ENCODE measurements around the gene ZNF189.

The ZNF189 gene

DNA sequence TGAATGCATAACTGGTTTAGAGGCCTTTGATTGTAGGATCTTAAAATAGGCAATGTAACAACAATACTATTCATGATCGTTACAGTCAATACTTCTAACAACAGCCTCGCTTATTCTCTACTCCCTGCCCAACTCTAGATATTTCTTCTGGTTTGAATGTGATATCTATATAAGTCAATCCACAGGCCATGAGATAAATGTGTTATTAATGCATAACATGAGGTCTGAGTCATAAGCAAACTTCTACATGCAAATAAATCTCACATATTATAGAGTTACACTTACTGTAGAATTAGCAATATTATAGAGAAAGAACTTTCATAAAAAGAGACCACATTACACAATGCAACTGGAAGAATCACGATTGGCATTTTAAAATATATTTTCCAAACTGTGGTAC is 39.9 kb downstream of the ZNF189 start:
- H3K27ac ChIP-seq: no peak overlapping the region
- TF ChIP-seq, protein P1, sequence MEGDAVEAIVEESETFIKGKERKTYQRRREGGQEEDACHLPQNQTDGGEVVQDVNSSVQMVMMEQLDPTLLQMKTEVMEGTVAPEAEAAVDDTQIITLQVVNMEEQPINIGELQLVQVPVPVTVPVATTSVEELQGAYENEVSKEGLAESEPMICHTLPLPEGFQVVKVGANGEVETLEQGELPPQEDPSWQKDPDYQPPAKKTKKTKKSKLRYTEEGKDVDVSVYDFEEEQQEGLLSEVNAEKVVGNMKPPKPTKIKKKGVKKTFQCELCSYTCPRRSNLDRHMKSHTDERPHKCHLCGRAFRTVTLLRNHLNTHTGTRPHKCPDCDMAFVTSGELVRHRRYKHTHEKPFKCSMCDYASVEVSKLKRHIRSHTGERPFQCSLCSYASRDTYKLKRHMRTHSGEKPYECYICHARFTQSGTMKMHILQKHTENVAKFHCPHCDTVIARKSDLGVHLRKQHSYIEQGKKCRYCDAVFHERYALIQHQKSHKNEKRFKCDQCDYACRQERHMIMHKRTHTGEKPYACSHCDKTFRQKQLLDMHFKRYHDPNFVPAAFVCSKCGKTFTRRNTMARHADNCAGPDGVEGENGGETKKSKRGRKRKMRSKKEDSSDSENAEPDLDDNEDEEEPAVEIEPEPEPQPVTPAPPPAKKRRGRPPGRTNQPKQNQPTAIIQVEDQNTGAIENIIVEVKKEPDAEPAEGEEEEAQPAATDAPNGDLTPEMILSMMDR (IDR thresholded peaks at IDR 0.05): no peak
- DNase-seq: no peak
- intact Hi-C loops (cut with DNase I; ENCODE audit: low total_unique reads): no loop called here
- H3K36me3 ChIP-seq: no peaks in the 10 kb centered on the region
- no peak overlapping the region for H3K4me3 ChIP-seq
- H3K4me1 ChIP-seq: no peaks in the 10 kb centered on the region
- H3K27me3 ChIP-seq: peaks cover 0 to 9% of the 10 kb centered on the region in 2 donors
- H3K9me3 ChIP-seq: no peaks in the 10 kb centered on the region

DNA sequence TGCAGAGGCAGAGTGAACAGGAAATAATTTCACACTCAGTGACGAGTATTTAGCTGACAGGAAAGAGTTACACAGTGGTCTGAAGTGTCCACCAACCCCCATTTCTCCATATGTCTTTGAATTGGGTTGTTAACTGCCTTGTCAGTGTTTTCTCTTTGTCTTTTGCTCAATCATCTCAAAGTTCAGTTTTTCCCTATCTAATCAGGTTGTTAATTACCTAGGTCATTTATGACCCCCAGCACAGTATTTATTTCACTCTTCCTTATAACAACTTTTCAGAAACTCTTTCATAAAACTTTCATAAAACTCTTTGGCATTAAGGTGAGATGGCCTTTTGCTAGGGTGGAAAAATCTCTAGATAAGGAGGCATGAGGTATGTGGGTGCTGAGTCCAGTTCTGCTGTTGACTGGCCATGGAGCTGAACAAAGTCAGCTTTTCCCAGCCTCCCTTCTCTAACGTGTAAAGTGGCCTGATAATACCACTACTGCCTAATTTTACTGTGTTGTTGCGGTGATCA is 42.1 kb downstream of the ZNF189 start:
- Histone ChIP-seq H3K4me3 (no peak overlapping the region), H3K4me1 (no peaks in the 10 kb centered on the region), H3K9me3 (no peaks in the 10 kb centered on the region), H3K27me3 (peaks cover 0 to 10% of the 10 kb centered on the region in 2 donors), H3K36me3 (no peaks in the 10 kb centered on the region), H3K27ac (no peak overlapping the region)
- DNase-seq: no peak
- intact Hi-C loops (cut with DNase I; ENCODE audit: low total_unique reads): no loop called here
- TF ChIP-seq, protein P1 (IDR thresholded peaks at IDR 0.05): no peak

DNA sequence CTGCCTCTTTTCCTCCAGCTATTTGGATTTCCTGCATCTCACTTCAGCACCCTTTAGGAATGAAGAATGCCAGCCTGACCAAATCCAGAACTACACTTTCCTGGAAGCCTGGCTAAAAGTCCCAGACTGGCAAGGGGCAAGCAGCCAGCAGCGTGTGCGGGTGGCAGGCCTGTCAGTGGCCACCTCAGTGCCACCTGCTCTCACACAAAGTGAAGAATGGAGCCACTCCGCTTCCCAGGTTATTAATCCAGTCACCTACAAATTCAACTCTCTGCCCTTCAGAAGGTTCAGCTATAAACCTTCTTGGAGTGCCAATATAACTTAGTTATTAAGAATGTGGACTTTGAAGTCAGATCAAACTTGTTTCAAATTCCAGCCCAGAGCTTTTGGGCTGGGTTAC is 43.7 kb downstream of the ZNF189 start:
- Histone ChIP-seq H3K27me3 (peaks cover 0 to 10% of the 10 kb centered on the region in 2 donors), H3K4me1 (no peaks in the 10 kb centered on the region), H3K9me3 (no peaks in the 10 kb centered on the region), H3K36me3 (no peaks in the 10 kb centered on the region), H3K4me3 (no peak overlapping the region), H3K27ac (no peak overlapping the region)
- intact Hi-C loops (cut with DNase I; ENCODE audit: low total_unique reads): no loop called here
- no peak for DNase-seq
- TF ChIP-seq, protein P1 (IDR thresholded peaks at IDR 0.05): no peak

DNA sequence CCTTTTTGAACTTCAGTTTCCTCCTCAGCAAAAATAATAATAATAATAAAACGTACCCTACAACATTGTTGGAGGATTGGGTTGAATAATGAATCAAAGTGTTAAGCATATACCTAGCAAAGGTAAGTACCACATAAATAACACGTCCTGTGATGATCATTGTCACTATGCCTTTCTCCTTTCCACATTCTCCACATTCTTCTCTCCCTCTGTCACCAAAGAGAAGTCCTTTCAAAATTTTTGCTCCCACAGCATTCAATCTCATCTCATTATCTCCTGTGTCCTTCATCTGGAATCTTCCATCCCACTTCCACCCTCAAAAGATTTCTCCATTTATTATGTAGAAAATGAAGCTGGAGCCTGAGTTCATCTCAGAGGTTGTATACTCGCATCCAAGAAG is 44.1 kb downstream of the ZNF189 start:
- Histone ChIP-seq H3K27ac (no peak overlapping the region), H3K27me3 (peaks cover 0 to 10% of the 10 kb centered on the region in 2 donors), H3K9me3 (no peaks in the 10 kb centered on the region), H3K4me3 (no peak overlapping the region), H3K36me3 (no peaks in the 10 kb centered on the region), H3K4me1 (no peaks in the 10 kb centered on the region)
- DNase-seq: no peak
- TF ChIP-seq, protein P1 (IDR thresholded peaks at IDR 0.05): no peak
- intact Hi-C loops (cut with DNase I; ENCODE audit: low total_unique reads): no loop called here

DNA sequence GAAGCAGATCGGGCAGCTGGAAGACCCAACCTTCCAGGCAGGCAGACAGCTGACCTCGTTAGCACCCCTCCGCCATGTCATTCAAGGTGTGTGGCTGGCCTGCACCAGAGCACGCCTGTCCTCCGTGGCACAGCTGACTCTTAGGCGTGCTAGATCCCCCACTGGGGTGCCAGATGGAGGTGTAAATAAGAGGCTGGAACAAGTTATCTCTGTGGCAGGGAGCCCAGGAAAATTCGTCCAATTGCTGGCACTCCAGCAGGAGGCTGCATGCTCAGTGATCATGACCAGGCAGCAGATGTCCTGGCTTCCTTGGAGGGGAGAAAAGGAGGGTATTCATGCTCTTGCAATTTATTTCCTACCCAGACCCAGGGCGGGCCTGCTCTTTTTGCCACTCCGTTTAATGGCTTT is 44.7 kb downstream of the ZNF189 start:
- TF ChIP-seq, protein P1 (IDR thresholded peaks at IDR 0.05): no peak
- H3K36me3 ChIP-seq: no peaks in the 10 kb centered on the region
- no peak for DNase-seq
- no peak overlapping the region for H3K27ac ChIP-seq
- H3K4me1 ChIP-seq: no peaks in the 10 kb centered on the region
- H3K4me3 ChIP-seq: no peak overlapping the region
- H3K27me3 ChIP-seq: peaks cover 0 to 10% of the 10 kb centered on the region in 2 donors
- H3K9me3 ChIP-seq: no peaks in the 10 kb centered on the region
- intact Hi-C loops (cut with DNase I; ENCODE audit: low total_unique reads): no loop called here

All from tibial artery (tissue), 4 donors.